ENCODE measurements around the gene ERC2. TPM values are rescaled to one million over a fixed set of nuclear protein-coding genes. Genes with fewer than 3 reads are reported as not detected.

Gene ERC2
- total and polyA plus RNA-seq, 2 of the 8 experiments (the other 6 are each of a cell fraction or from before 2014, with no cell fraction given), result 16.4 to 22.8 TPM

DNA sequence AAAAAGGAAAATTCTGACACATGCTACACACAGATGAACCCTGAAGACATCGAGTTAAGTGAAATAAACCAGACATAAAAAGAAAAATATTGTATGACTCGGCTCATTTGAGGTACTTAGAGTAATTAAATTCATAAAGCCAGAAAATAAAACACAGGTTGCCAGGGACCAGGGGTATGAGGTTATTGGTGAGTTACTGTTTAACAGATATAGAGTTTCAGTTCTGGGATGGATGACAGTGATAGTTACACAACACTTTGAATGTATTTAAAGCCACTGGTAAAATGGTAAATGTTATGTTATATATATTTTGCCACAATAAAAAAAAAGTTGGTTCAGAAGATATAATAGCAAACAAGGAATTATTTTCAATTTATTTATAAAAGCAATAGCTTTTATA is 545.1 kb downstream of the ERC2 start:
- H3K4me2 ChIP-seq (ENCODE audit: insufficient read depth in 1 of 2, low read depth in 2 of 2, low read length in 2 of 2), result no peak overlapping the region
- no peaks in the 10 kb centered on the region for H3K36me3 ChIP-seq (ENCODE audit: control insufficient read depth in 2 of 4, insufficient read depth in 4 of 4, low read length in 3 of 4)
- H2AFZ ChIP-seq (ENCODE audit: low read length), result no peak overlapping the region
- H2AK5ac ChIP-seq (ENCODE audit: low read depth, low read length), result no peak overlapping the region
- no peaks in the 10 kb centered on the region for H3K79me1 ChIP-seq (ENCODE audit: low read depth, low read length)
- no peak overlapping the region for H3K4me3 ChIP-seq (ENCODE audit: extremely low read depth in 1 of 4, insufficient read depth in 2 of 4, low read depth in 3 of 4, low read length in 4 of 4)
- FAIRE-seq, result no peak
- no peak overlapping the region for H2BK5ac ChIP-seq (ENCODE audit: low read depth, low read length)
- H4K91ac ChIP-seq (replicated peaks; ENCODE audit: insufficient read length, low read length), result no peak overlapping the region
- DNase-seq (ENCODE audit: low read depth in 1 of 2, low spot score in 2 of 2), result no peak
- H4K20me1 ChIP-seq (replicated peaks in 1 of 2; ENCODE audit: control insufficient read depth in 1 of 2, insufficient read depth in 2 of 2, low read length in 2 of 2), result peaks cover 0 to 2% of the 10 kb centered on the region in 2 experiments
- no peaks in the 10 kb centered on the region for H3K9me3 ChIP-seq (ENCODE audit: insufficient read depth in 2 of 2, low read depth in 1 of 2, low read length in 1 of 2)
- no peak overlapping the region for H2BK12ac ChIP-seq (ENCODE audit: low read depth, low read length)
- no peaks in the 10 kb centered on the region for H3K27me3 ChIP-seq (replicated peaks in 1 of 4; ENCODE audit: control insufficient read depth in 3 of 4, extremely low read depth in 1 of 4, insufficient read depth in 3 of 4, low read length in 3 of 4)
- no peak overlapping the region for H3K23ac ChIP-seq (ENCODE audit: insufficient read length)
- H2BK20ac ChIP-seq (ENCODE audit: low read length), result no peak overlapping the region
- no peak overlapping the region for H3K27ac ChIP-seq (ENCODE audit: low read depth, low read length)
- no peaks in the 10 kb centered on the region for H3K4me1 ChIP-seq (replicated peaks in 1 of 4; ENCODE audit: control insufficient read depth in 3 of 4, insufficient read depth in 4 of 4, low read length in 3 of 4)
- H3K23me2 ChIP-seq (ENCODE audit: low read depth, low read length), result no peaks in the 10 kb centered on the region
- H3K56ac ChIP-seq (replicated peaks; ENCODE audit: insufficient read length, low read depth, low read length), result no peak overlapping the region
- no peak overlapping the region for H2BK15ac ChIP-seq (ENCODE audit: low read length)
- no peak overlapping the region for H3K18ac ChIP-seq (ENCODE audit: extremely low read depth, low read length)
- ChIA-PET POLR2A (ENCODE audit: partially characterized antibody) (no interaction called here), CTCF (ENCODE audit: partially characterized antibody) (interaction anchor here (0.6 to 4.0 kb wide), 4 partner anchors 13 to 119 kb away, joined by 3 to 14 read pairs (median 4); no protein-coding TSS in a partner anchor)
- no peak overlapping the region for H3K4ac ChIP-seq (replicated peaks; ENCODE audit: insufficient read length, low read depth, low read length)
- H3K9ac ChIP-seq (replicated peaks in 1 of 4; ENCODE audit: extremely low read depth in 1 of 4, low read depth in 3 of 4, low read length in 3 of 4), result no peak overlapping the region
- H4K8ac ChIP-seq (ENCODE audit: extremely low read depth, insufficient read depth, low read length), result no peak overlapping the region
- H3K14ac ChIP-seq (ENCODE audit: insufficient read length), result no peak overlapping the region
- H3K79me2 ChIP-seq (ENCODE audit: control insufficient read depth in 1 of 2, insufficient read depth in 2 of 2, low read length in 2 of 2), result no peaks in the 10 kb centered on the region
- no peak overlapping the region for H4K5ac ChIP-seq (ENCODE audit: insufficient read length, low read depth, low read length)
- 89% methylated on average over 2 of the region's 2 CpGs; no CpG with 5 or more reads in 1 of the 2 experiments for WGBS, 2 experiments (ENCODE audit: extremely low coverage in 1 of 2, insufficient coverage in 1 of 2, insufficient read length in 1 of 2, insufficient replicate concordance in 2 of 2, low coverage in 1 of 2, low lambda C conversion rate in 2 of 2, missing lambda C conversion rate in 1 of 2)
- no peak overlapping the region for H2BK120ac ChIP-seq (replicated peaks; ENCODE audit: low read depth, low read length)
- TF ChIP-seq RBBP5 (IDR thresholded peaks at IDR 0.05; ENCODE audit: borderline replicate concordance, low read depth, low read length) (no peak), SRF (IDR thresholded peaks at IDR 0.05; ENCODE audit: low read depth, low read length) (no peak)
- TF ChIP-seq, protein P1, sequence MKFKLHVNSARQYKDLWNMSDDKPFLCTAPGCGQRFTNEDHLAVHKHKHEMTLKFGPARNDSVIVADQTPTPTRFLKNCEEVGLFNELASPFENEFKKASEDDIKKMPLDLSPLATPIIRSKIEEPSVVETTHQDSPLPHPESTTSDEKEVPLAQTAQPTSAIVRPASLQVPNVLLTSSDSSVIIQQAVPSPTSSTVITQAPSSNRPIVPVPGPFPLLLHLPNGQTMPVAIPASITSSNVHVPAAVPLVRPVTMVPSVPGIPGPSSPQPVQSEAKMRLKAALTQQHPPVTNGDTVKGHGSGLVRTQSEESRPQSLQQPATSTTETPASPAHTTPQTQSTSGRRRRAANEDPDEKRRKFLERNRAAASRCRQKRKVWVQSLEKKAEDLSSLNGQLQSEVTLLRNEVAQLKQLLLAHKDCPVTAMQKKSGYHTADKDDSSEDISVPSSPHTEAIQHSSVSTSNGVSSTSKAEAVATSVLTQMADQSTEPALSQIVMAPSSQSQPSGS (IDR thresholded peaks at IDR 0.05; ENCODE audit: low read length), result no peak

All from H1 (cell line).